Body of pancreas (tissue), 4 donors: ENCODE results near the gene NHLH1.

Source experiments
- CTCF ChIP-seq, 7 experiments: fragments of 450-650 bp in 4 of 7; fragments of 200-600 bp in 3 of 7; sonication (generic) in 3 of 7; IDR thresholded peaks; one replicate each; pipeline ENCODE4 v1.5.1; 2016 to 2019; ENCODE audit warnings: antibody characterized with exemption in 7 of 7
- POLR2A ChIP-seq, 3 donors: fragments of 450-650 bp; IDR thresholded peaks; one replicate each; pipeline ENCODE4 v1.6.1; 2016; ENCODE audit warnings: antibody characterized with exemption in 3 of 3, mild to moderate bottlenecking in 2 of 3

GRCh38 chr1:160419838-160420169 is 52.9 kb downstream of the NHLH1 start:
- no peak for TF ChIP-seq CTCF (IDR thresholded peaks at IDR 0.05)
- TF ChIP-seq POLR2A (IDR thresholded peaks at IDR 0.05) = no peak
